OCI-LY7 (cell line): ENCODE results near the gene ANGPT4. TPM values are rescaled to one million over a fixed set of nuclear protein-coding genes. Genes with fewer than 3 reads are reported as not detected.

Experiments
- BruUV-seq: library from RNA; stranded (reverse); fragments of 400-500 nt; replicated peaks from 2 replicates; lab custom pipeline; 2021; lab: Mats Ljungman, UMichigan
- CTCF ChIA-PET: fragments of 300-600 bp; sonication (Branson Sonifier 250); formaldehyde crosslinking; loops from one replicate; lab custom pipeline; 2022; ENCODE audit warnings: antibody characterized with exemption; ENCODE audit not compliant: unreplicated experiment; lab: Charles Lee
- POLR2A ChIA-PET: fragments of 300-600 bp; sonication (Branson Sonifier 250); formaldehyde crosslinking; loops from one replicate; lab custom pipeline; 2022; ENCODE audit warnings: antibody characterized with exemption; lab: Charles Lee
- DNase-seq: peaks from one replicate; pipeline ENCODE4 v3.0.0-alpha.2; 2015; ENCODE audit warnings: low spot score
- H2AFZ ChIP-seq: fragments of 200-600 bp; sonication (generic), shearing (Covaris generic); 2 replicates; pipeline ENCODE4 v1.6.1; 2014; ENCODE audit warnings: mild to moderate bottlenecking, antibody characterized with exemption, low read length, moderate library complexity
- H3K27ac ChIP-seq: fragments of 200-600 bp; sonication (generic); 2 replicates; pipeline ENCODE4 v1.5.1; 2014; ENCODE audit warnings: mixed run types, low read depth, mild to moderate bottlenecking, moderate library complexity, low read length, inconsistent platforms; ENCODE audit not compliant: poor library complexity, severe bottlenecking
- H3K36me3 ChIP-seq: fragments of 200-600 bp; sonication (generic); 2 replicates; pipeline ENCODE4 v1.6.1; 2014; ENCODE audit warnings: mild to moderate bottlenecking, antibody characterized with exemption, low read length, moderate library complexity, mixed read lengths; ENCODE audit not compliant: insufficient read depth
- H3K4me1 ChIP-seq: fragments of 200-600 bp; sonication (generic); 2 replicates; pipeline ENCODE4 v1.5.1; 2014; ENCODE audit warnings: mild to moderate bottlenecking, low read length; ENCODE audit not compliant: insufficient read depth, poor library complexity, severe bottlenecking
- H3K4me2 ChIP-seq: fragments of 200-600 bp; sonication (generic); 2 replicates; pipeline ENCODE4 v1.6.1; 2014; ENCODE audit warnings: mild to moderate bottlenecking, low read length
- H3K4me3 ChIP-seq: fragments of 200-600 bp; sonication (generic); 2 replicates; pipeline ENCODE4 v1.5.1; 2014; ENCODE audit warnings: mild to moderate bottlenecking, low read depth, low read length; ENCODE audit not compliant: poor library complexity, severe bottlenecking
- H3K79me2 ChIP-seq: fragments of 200-600 bp; sonication (generic); 2 replicates; pipeline ENCODE4 v1.6.1; 2016; ENCODE audit warnings: low read depth, mild to moderate bottlenecking, low read length, moderate library complexity, mixed read lengths; ENCODE audit not compliant: insufficient read depth
- H3K9me2 ChIP-seq: fragments of 200-600 bp; sonication (generic); 2 replicates; pipeline ENCODE4 v1.6.1; 2016; ENCODE audit warnings: mild to moderate bottlenecking, low read length, mixed read lengths; ENCODE audit not compliant: insufficient read depth
- H3K9me3 ChIP-seq: fragments of 200-600 bp; sonication (generic); 2 replicates; pipeline ENCODE4 v1.6.1; 2014; ENCODE audit warnings: mild to moderate bottlenecking, mixed run types, low read length, mixed read lengths
- H4K20me1 ChIP-seq: fragments of 200-600 bp; sonication (generic); 2 replicates; pipeline ENCODE4 v1.6.1; 2014; ENCODE audit warnings: mild to moderate bottlenecking, antibody characterized with exemption, low read length, moderate library complexity, mixed read lengths; ENCODE audit not compliant: insufficient read depth
- CTCF ChIP-seq: fragments of 200-600 bp; sonication (generic); conservative IDR thresholded peaks from 2 replicates; pipeline ENCODE4 v1.5.1; 2014; ENCODE audit warnings: mild to moderate bottlenecking, antibody characterized with exemption, low read length, moderate library complexity, mixed read lengths
- EZH2phosphoT487 ChIP-seq: fragments of 200-600 bp; sonication (generic); IDR thresholded peaks from 2 replicates; pipeline ENCODE4 v1.6.1; 2018; ENCODE audit warnings: low read depth, borderline replicate concordance, mild to moderate bottlenecking, mixed run types, antibody characterized with exemption, low read length, moderate library complexity, mixed read lengths
- intact Hi-C: fragments of 100-400 bp; cut with micrococcal nuclease; formaldehyde crosslinking; loops from one replicate; pipeline ENCODE4 v1.10.0; 2022; ENCODE audit not compliant: unreplicated experiment
- total RNA-seq, 2 experiments: library from RNA; depleted of rRNA in 1 of 2; stranded (reverse); fragments of >200 nt in 1 of 2; shearing (Covaris generic) in 1 of 2; gene quantifications; 2 replicates each; pipeline ENCODE4 v1.2.3, GENCODE V29; 2014 to 2022

ANGPT4 gene
- total RNA-seq, 2 experiments from 2014 or later = not detected

- BruUV-seq = no TSS peak
- no peaks in the 10 kb centered on the region for H3K79me2 ChIP-seq
- H3K9me3 ChIP-seq = no peaks in the 10 kb centered on the region
- no peaks in the 10 kb centered on the region for H3K9me2 ChIP-seq
- no peaks in the 10 kb centered on the region for H4K20me1 ChIP-seq
- H2AFZ ChIP-seq = no peak overlapping the region
- DNase-seq = no peak
- POLR2A ChIA-PET = no interaction called here
- CTCF ChIA-PET = no interaction called here
- H3K4me1 ChIP-seq = no peaks in the 10 kb centered on the region
- TF ChIP-seq EZH2phosphoT487 (no peak), CTCF (no peak)
- H3K36me3 ChIP-seq = no peaks in the 10 kb centered on the region
- no peak overlapping the region for H3K27ac ChIP-seq
- intact Hi-C loops = loop anchor here (10.0 kb wide), 1 partner anchor 263 kb away; no protein-coding TSS in a partner anchor
- H3K4me2 ChIP-seq = no peak overlapping the region
- no peak overlapping the region for H3K4me3 ChIP-seq
Measured at GRCh38 chr20:951384-952169, 35.4 kb upstream of the ANGPT4 start.

DNA sequence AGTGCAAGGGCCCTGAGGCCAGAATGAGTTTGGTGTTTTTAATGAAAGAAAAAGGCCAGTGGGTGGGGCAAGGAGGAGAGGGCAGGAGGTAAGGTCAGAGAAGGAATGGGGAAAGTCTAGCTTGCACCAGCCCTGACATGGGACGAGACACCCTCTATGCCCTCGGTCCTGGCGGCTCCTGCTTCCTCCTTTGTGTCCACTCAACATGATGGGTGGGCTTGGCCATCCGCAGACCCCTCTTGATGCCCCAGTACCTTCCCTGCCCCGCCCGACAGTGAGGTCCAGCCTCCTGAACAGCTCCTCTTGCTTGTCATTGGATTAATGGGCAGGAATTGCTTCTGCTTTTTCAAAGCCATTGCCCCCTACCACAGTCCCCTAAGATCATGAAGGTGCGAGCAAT lies 33.6 kb upstream of the ANGPT4 start:
- no peaks in the 10 kb centered on the region for H3K9me3 ChIP-seq
- no peaks in the 10 kb centered on the region for H3K36me3 ChIP-seq
- DNase-seq = no peak
- no peak overlapping the region for H3K4me2 ChIP-seq
- H2AFZ ChIP-seq = no peak overlapping the region
- no peaks in the 10 kb centered on the region for H4K20me1 ChIP-seq
- H3K79me2 ChIP-seq = no peaks in the 10 kb centered on the region
- no peak overlapping the region for H3K4me3 ChIP-seq
- ChIA-PET CTCF (no interaction called here), POLR2A (interaction anchor here (0.7 kb wide), 1 partner anchor 112 kb away, joined by 3 read pairs; no protein-coding TSS in a partner anchor)
- TF ChIP-seq CTCF (no peak), EZH2phosphoT487 (no peak)
- no TSS peak for BruUV-seq
- H3K27ac ChIP-seq = no peak overlapping the region
- intact Hi-C loops = loop anchor here (10.0 kb wide), 1 partner anchor 265 kb away; no protein-coding TSS in a partner anchor
- H3K9me2 ChIP-seq = no peaks in the 10 kb centered on the region
- H3K4me1 ChIP-seq = no peaks in the 10 kb centered on the region

DNA sequence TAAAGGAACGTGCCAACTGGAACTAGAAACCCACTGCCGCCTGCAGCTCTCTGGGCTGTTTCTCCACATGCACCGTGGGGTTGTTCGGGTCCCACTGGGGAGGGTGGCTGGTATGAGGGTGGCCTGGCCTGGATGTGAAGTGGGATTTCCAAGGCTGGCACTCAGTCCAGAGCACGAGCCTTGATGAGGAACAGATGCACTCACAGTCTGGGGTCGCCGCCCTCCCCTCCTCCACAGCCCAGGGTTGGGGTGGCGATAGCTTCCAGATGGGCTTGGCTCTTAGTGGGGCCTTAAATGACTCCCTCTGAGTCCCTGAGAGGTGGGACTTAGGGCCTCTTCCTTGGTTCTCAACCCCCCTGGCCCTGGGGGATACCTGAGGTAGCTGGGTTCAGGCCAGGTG lies 30.7 kb upstream of the ANGPT4 start:
- Histone ChIP-seq H4K20me1 (no peaks in the 10 kb centered on the region), H3K9me2 (no peaks in the 10 kb centered on the region)

More for the DNA sequence above, 30.7 kb upstream of the ANGPT4 start:
- no TSS peak for BruUV-seq
- H2AFZ ChIP-seq = no peak overlapping the region
- H3K9me3 ChIP-seq = no peaks in the 10 kb centered on the region
- no peak overlapping the region for H3K4me3 ChIP-seq
- H3K79me2 ChIP-seq = no peaks in the 10 kb centered on the region
- no peaks in the 10 kb centered on the region for H3K4me1 ChIP-seq
- TF ChIP-seq CTCF = no peak
- no peak for TF ChIP-seq EZH2phosphoT487
- H3K36me3 ChIP-seq = no peaks in the 10 kb centered on the region
- intact Hi-C loops = no loop called here
- CTCF ChIA-PET = no interaction called here
- H3K27ac ChIP-seq = no peak overlapping the region
- no peak overlapping the region for H3K4me2 ChIP-seq
- POLR2A ChIA-PET = interaction anchor here (0.6 kb wide), 1 partner anchor 156 kb away, joined by 3 read pairs; no protein-coding TSS in a partner anchor
- no peak for DNase-seq
